Stimulated activated CD8-positive, alpha-beta memory T cell treated with anti-CD3 and anti-CD28 coated beads, Interleukin-7, amount 100 ng/mL, for 24 hours (primary cell): Measurements from ENCODE around the gene SMARCC1.

Source experiments
- DNase-seq: peaks from one replicate; pipeline ENCODE4 v3.0.0-alpha.2; 2020; ENCODE audit warnings: low read depth

SMARCC1 gene

DNA sequence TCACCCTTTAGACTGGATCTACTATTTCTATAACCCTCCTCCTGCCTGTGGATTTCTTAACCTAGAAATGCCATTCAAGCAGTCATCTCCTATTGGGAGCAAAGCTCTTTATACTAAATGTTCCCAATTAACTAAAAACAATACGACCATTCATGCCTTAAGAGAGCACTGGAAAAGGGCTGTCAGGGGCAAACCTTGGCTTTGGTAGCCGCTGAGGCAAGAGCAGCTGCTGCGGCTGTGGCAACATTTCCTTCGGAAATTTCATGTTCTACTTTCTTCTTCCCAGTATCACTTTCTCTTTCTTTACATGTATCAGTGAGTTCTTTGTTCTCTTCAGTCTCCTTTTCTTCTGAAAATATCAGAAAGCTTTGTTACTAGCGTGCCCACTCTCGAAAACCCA is 146.7 kb downstream of the SMARCC1 start:
- no peak for DNase-seq

DNA sequence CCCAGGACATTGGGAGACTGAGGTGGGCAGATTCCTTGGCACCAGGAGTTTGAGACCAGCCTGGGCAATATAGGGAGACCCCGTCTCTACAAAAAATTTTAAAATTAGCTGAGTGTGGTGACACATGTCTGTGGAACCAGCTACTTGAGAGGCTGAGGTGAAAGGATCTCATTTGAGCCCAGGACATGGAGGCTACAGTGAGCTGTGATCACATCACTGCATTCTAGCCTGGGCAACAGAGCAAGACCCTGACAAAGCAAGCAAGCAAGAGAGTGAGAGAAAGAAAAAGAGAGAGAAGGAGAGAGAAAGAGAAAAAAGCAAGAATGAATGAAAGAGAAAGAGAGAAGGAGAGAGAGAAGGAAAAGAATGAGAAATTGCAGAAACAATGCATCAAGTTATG is 150.9 kb downstream of the SMARCC1 start:
- DNase-seq, result no peak

DNA sequence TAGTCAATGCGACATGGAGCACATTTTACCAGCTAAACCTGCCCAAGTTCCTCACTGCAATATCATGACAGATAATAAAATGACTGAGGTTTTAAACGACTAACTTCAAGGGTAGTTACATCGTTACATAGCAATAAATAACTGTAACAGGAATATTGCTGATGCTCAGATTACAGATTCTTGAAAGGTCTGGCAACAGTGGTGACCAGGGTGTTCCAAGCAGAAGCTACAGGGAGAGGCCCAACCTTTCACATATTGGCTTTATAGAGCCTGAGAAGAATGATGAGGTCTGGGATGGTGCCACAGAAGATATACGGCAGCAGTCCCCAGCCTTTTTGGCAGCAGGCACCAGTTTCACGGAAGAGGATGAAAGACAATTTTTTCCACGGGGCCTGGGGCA is 151.9 kb downstream of the SMARCC1 start:
- DNase-seq, result no peak

DNA sequence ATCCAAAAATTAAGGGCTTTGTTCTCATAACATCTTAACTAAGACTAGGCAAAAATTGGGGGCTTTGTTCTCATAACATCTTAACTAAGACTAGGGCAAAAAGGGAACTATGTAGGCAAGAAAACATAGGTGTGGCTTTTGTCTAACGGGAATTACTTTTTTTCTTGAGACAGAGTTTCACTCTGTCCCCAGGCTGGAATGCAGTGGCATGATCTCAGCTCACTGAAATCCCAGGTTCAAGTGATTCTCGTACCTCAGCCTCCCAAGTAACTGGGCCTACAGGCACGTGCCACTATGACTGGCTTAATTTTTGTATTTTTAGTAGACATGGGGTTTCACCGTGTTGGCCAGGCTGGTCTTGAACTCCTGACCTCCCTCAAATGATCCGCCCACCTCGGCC is 153.3 kb downstream of the SMARCC1 start:
- no peak for DNase-seq

DNA sequence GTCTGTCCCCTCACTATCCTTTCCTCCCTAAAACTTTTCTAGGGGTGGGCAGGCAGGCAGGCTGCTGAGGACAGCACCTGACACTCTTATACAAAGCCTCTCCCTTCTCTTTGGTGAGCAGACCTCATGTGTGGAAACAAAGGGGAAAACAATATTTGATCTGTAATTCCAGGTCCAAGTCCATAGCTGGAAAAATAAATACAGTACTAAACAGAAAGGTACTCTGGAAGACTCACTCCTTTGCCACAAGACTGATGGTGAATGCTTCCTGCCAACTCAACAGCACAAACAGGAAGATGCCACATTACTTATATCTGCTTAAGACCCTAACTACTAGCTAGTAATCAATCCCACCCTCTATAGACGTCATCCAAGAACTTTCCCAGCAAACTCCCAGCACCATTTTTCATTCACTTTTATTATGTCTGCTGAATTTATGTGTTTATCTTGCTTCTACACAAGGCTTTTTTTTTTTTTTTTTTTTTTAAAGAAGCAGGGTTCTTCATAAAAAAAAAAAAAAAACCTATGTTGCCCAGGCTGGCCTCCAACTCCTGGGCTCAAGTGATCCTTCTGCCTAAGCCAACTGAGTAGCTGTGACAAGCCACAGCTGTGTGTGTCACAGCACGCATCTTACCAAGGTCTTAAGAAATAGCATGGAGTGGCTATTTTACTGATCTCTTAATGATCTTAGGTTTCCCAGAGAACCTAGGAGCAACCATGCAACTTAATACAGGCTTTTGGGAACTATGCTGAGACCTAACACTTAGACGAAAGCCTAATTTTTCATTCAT is 158.8 kb downstream of the SMARCC1 start:
- DNase-seq, result no peak

DNA sequence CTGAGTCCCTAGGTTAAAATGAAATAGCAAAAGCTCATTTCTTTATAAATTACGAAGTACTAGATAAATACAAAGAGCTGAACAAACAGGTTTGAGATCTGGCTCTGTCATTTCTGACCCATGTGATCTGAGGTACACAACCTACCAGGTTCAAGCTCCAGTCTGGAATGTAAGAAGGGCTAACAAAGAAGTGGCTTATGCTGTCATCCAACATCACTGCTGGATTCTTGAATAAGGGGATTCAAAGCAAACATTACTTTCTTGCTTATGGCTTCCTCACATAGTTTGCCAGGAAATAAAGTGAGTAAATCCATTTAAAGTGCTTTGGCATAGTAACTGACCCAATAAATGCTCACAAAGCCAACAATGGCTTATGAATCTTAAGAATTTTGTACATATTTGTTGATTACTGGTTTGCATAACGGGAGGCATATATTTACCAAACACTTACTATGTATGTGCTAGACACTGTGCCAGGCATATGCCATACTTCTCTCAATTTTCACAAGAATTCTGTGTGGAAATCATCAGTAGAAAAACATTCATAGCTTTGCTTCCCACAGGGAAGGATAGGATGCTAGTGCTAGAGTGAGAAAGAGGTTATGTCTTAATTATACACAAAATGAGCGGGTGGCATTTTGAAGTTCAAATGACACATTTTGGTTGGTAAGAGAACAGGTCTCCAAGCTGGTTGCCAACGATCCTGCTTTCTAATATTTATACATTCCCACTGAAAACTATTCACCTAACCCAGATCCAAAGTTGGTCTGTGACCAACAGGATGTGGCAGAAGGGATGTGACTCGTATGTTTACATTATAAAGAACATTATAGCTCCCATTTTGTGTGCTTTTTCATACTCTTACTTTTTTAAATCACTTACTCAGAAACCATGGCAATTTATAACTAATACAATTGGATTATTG is 164.3 kb downstream of the SMARCC1 start:
- DNase-seq, result no peak

DNA sequence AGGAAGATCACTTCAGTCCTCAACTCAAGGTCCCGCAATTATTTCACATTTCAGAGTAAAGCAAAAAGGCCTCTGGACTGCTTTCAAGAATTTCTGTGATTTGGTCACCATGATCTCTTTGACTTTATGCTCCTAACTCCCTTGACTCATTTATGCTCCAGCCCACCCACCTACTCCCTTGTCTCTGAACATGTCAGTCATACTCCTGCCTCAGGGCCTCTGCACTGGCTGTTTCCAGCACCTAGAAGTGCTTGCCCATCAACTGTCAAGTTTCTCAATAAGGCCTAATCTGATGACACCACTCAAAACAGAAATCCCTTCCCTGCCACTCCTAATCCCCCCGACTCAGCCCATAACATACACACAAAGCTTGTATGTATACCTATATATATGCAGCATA is 166.9 kb downstream of the SMARCC1 start:
- DNase-seq, result no peak

DNA sequence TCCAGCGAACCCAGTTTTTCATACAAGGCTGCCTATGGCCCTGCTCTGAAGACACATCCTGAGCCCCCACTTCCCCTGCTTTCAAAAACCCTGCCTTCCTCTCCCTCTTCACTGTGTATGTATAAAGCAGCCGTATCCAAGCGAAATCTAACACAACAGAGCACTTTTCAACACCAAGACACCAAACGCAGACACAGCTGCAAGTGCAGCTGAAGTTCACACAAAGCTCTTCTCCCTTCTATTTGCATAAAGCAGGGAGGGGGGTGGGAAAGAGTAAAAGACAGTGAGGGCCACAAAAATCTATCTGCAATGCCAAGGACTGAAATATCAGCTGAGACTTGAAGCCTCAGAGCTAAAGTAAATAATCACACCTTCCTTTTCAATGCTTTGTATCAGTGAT is 168.0 kb downstream of the SMARCC1 start:
- DNase-seq, result no peak

DNA sequence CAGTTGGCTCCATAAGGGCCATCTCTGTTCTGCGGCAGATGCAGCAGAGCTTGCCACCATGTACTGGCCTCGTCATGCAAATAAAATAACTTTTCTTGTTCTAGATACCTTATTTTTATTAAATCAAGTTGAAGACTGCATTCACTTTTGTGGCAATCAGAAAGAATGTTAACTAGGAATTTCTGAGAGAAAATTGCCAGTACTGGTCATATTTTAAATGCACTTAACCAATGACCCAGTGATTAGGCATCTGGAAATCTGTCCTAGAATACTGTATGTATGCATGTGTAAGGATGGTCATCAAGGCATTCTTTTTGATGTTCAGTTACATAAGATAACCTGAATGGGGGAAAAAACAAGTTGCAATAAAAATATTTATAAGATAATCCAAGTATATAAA is 168.8 kb downstream of the SMARCC1 start:
- DNase-seq, result no peak

DNA sequence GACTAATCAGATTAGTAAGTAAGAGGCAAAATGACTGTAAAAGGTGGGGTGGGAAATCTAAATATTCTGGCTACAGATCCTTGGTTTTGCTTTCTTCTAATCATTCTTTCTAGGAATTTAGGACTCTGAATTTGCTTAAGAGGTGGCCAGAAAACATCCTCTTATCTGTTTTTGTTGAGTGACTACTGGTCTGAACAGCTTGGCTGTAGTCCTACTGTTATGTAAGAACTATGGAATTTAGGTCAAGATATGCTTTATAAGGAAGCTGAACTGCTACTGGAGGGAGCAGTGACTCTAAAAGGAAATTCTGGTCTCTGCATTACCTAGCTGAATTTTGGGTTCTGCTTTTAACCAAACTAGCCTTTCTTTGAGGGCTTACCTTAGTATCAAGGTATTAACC is 169.5 kb downstream of the SMARCC1 start:
- no peak for DNase-seq

DNA sequence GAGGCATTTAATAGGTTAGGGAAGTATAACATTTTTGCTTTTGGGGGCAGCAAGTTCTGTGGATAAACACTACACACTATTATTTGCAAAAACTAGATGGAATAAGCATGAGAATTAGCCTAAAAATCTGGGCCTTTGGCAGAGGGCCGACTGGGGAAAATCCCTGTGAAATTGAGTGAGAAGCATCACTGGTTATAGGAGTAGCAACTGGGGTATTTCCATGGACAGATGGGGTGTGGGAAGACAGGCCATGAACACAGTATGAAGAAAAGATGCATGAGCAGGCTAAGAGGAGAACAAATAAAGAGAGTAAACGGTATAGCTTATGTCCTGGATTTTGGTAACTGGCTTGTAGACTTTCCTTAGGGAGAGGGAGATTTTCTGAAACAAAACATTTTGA is 170.1 kb downstream of the SMARCC1 start:
- no peak for DNase-seq

DNA sequence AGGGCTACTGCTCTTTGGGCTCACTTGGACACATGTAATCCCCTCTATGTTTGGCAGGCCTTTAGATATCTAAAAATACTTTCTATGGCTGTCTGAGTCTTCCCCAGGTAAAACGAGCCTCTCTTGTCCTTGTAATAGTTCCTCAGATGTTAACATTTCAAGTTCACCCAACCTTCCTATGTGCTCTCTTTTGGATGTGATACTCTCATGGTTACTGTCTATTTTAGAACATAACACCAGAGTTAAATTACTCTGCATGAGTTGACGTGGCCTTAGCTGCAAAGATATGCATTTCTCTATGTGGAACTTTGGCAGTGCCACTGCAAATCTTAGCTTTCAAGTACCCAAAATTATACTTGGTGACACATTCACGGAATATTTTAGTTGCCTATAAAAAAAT is 171.1 kb downstream of the SMARCC1 start:
- no peak for DNase-seq

DNA sequence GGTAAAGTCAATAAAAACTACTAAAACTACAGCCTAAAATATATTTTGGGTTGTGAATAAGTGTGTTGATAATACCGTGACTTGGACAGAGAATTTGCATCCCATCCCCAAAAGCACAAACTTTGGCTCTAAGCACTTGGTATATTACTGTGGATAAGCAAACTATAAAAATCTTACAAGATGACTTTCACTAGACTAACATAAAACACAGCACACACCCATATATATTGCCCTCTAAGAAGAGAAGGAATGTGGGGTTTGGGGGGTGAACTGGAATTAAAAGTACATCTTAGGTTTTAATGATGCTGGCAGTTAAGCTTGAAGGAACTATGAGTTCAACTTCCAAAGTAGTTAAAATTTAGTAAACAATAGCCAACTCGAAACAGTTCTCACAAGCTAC is 174.4 kb downstream of the SMARCC1 start:
- DNase-seq, result no peak

DNA sequence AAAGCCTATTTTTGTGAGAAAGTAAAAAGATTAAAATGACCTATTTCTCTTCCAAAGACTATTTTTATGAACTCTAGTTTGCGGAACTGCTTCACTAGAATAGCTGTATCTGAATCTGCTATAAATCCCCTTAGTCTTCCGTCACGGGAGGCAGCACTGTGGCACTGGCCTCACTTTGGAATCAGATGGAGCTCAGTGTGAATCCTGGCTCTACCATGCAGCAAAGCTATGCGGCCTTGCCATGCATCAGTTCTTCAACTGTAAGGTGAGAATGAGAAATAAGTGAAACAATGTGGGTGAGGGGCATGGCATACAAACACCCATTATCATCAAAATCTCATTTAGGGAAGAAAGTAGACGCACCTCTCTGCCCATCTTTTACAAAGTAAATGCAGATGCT is 175.5 kb downstream of the SMARCC1 start:
- DNase-seq, result no peak

DNA sequence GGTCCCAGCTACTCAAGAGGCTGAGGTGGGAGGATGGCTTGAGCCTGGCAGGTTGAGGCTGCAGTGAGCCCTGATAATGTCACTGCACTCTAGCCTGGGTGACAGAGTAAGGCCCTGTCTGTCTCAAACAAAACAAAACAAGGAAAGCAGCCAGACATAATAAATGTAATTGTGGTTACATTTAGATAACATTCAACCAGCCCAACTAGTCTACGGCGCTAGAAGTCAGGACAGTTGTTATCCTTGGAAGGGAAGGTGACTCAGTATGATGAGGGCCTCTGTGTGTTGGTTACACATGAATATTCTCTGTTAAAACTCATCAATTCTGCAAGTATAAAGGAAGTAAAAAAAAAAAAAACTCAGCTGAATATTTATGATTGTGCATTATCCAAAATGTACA is 176.0 kb downstream of the SMARCC1 start:
- DNase-seq, result no peak

DNA sequence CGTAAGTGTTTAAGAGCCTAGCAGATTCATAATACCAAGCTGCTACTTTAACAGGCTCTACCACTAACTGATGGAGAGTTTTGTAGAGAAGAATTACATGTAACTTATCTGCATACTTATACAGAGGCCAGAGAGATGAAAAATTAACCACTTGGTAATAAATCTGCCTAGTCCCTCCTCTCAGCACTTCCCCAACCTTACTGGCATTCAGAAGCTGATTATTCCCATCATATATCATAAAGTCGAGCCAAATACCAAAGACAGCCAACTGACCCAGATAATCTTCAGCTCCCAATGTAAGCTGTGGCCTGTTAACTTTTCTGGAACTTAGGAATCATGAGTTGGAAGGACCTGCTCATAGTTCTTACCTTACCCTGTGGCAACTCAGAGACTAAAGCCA is 177.5 kb downstream of the SMARCC1 start:
- DNase-seq, result no peak

DNA sequence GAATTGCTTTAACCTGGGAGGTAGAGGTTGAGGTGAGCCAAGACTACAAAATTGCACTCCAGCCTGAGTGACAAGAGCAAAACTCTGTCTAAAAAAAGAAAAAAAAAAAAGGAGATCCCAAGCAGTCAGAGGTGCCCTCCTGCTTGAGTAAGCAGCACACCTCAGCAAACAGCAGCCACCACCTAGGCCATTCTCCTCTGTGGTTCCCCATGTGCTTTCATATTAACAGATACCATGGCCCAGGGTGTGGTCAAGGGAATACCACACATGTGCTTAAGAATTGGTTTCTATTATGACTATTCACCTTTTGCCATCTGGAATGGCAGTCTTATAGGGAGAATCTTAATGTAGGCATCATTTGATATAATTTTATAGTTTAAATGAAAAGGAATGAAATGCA is 178.4 kb downstream of the SMARCC1 start:
- DNase-seq, result no peak

DNA sequence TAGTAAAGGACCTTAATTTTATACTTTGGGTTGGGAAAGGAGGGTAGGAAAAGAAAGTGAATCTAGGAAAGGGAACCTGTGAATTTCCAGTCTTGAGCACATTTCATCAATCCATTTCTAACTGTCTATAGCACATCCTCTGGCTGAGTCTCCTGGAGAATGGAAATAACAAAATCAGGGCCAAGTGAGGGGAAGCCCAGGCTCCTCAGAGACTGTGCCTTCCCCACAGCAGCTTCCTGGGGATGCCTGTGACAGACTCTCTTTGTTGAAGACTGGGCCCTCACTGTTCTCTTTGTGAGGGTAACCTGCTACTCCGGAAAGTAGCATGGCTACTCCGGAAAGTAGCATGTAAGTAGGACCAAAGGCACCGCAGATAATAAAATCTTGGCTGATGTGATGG is 180.4 kb downstream of the SMARCC1 start:
- DNase-seq, result no peak

DNA sequence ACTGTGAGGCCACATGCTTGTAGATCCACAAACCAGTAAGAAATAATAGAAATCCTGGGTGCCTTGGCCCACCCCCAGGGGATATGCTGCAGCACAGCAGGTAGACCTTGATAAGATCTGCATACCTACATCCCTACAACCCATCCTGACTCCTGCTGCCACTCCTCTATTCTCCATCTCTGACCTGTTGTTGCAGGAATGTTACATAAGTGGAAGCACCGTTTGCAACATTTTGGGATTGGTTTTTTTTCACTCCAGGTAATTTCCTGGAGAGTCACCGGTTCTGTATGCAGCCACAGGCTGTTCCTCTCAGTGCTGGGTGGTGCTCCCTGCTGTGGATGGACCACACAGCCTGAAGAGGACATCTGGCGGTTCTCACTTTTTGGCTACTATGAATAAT is 186.9 kb downstream of the SMARCC1 start:
- no peak for DNase-seq

DNA sequence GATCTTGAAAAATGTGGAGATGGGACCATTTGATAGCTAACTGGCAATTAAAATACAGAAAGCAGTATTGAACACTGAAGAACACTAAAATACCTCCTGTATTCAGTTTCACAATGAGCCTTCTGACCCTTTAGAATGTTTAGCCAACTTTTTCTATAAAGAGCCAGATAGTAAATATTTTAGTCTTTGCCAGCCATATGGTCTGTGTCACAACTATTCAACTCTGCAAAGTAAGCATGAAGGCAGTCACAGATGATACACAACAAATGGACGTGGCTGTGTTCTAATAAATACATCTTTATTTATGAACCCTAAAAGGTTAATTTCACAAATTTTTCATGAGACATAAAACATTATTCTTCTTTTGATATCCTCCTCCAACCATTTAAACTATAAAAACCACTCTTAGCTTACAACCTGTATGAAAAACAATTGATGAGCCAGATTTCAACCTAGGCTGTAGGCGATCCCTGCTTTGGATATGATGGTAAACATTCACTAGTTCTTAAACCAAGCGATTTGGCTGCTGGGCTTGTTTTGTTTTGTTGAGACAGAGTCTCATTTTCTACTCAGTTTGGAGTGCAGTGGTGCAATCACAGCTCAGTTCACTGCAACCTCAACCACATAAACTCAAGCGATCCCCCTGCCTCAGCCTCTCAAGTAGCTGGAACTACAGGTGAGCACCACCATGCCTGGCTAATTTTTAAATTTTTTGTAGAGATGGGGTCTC is 189.5 kb downstream of the SMARCC1 start:
- DNase-seq, result no peak

DNA sequence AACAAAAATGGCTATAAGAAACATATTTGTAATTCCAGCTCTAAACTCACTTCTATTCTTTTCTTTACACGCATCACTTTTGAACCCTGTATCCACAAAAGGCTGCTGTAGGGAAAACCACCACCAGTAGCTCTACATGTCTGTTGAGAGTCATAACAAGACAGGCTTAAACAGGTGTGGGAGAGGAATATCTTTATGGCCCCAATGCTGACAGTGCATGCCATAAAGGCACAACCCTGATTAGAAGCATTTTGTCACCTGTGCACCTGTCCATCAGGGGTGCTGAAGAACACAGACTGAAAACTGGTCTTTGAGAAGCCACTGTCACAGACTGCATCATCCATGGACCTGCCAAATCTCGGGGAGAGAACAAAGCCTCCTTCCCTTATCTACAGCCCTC is 191.5 kb downstream of the SMARCC1 start:
- DNase-seq, result no peak

DNA sequence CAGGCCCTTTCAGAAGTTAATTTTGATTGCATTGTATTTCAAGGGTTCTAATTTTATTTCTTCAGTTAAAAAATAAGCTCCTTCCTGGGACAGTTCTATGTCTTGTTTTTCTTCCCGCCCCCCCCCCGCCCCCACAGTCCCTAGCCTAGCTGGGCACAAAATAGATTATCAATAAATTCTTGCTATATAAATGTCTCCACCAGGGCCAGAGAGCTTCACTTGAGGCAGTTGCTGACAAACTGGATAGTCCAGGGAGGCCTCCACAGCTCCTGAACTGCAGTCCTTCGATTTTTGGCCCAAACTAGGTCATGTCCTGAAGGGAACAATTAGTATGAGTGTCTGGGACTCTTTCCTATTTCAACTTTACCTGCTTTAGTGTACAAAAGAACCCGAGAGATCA is 193.1 kb downstream of the SMARCC1 start:
- DNase-seq, result no peak

DNA sequence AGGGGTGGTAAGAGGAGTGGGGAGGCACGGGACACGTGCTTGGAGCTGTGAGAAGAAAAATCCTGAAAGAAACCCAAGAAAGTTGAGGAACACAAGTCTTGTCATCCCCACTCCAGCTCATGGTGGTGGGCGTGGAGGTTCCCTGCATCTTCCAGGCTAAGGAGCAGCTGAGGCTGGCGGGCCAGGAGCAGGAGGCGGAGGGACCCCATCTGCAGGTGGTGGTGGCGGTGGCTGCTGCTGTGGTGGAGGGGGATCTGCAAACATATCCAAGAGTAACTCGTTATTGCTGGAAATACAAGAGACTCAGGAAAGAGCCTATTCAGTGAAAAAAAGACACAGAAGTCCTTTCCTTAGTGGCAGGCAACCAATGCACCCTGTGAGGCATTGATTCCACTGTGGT is 193.6 kb downstream of the SMARCC1 start:
- DNase-seq, result no peak
